Effector CD4-positive, alpha-beta T cell (primary cell): ENCODE results near the gene BORCS6.

ENCODE experiments used
- DNase-seq: peaks from one replicate; pipeline ENCODE4 v3.0.0-alpha.2; 2020

The BORCS6 gene

DNA sequence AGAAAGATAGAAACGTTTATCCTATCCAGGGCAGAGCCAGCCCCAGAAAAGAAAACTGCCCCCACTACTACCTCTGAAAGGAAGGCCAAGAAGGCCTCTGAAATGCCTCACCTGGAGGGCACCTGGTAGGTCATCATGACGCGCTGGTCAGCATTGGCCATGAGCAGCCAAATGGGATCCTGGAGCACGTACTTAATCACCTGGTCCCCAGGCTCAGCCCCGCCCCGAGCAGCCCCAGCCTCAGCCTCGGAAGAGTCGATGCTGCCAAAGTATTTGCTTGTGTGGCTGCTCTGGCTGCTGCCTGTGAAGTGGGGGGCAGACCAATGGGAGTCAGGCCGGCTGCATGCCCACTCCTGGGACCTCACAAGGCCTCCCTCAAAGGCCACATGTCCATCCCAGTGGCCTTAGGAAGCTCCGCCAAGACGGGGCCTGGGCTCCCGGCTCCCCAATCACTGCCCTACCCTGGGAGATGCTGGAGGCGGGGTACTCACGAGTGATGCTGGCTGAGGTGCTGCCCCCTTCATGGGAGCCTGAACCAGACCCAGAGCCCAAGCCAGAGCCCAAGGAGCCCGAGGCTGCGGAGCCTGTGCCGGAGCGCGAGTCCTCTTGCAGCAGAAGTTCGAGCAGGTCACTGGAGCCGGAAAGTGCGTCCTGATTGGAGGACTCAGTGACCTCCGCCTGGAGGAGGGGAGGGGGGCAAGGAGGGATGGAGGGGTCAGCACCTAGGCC is 47.7 kb downstream of the BORCS6 start:
- DNase-seq, result peak; percentile 6

DNA sequence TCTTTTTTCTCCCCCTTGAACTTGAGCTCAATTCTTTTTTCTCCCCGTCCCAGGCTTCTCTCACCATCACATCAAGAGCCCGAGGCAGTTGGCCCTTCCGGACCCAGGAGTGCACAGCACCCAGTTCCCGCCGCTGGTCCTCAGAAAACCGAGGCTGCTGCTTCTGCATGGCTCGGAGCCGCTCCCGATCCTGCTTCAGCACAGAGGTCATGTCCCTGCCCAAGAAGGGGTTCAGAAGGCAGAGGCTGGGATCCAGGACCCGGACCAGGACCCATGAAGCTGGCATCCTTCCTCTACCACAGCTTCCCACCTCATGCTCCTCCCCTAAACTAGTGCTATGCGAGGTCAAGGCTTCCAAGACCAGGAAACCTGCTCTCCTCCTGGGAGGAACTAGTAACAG is 48.2 kb downstream of the BORCS6 start:
- DNase-seq, result no peak

DNA sequence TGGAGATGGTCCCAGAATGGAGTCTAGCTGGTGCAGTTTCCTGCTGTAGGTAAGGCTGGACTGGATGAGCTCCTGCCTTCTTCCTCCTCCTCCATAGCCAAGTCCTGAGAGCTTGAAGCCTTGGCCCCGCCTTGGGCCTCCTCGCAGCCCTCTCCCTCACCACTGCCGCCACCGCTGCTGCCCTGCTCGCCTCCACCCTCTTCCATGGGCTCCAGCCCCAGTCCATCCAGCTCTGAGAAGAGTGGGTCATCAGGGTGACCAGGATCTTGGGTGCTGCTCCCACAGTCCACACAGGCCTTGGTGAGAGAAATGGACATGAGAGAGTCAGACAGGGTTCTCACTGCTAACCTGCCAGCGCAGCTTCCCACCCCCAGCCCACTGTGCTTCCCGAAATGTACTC is 48.9 kb downstream of the BORCS6 start:
- no peak for DNase-seq

DNA sequence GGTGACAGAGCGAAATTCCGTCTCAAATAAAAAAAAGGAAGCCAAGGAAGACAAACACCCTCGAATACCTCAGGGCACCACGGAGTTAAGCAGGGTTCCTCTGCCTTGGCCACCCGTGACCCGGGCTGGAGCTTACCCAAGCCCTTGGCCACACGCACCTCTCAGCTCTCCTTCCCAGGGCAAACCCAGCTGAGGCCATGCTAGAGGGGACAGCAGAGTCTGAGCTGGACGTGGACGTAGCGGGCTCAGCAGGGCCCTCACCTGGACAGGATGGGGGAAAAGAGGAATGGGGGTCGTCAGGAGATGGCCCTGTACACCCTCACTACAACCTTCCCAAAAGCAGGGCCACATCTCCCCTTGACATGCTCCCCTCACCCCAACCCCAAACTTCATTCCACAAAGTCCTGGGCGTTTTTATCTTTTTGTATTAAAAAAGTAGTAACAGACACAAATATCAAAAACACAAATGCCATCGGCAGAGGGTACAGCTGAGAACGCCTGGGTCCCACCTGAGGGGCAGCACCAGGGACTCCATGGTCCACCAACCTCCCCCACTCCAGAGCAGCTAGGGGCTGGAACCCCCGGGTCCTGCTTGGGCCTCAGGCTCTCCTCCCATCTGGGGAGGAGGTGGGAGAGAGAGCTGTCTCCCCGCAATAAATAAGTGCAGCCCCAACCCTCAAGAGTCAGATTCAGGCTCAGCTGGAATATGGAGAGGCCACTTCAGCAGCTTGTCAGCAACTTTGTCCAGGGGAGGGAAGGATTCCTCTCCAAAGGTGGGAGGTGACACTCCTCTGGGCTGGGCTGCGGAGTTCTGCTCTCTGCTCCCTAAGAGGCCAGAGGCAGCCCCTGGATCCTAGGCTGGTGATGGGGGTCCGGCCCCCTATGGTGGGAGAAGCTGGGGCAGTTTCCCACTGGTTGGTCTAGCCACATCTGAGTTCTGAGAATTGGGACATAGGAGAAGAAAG is 49.6 kb downstream of the BORCS6 start:
- peak; percentile 6 for DNase-seq

DNA sequence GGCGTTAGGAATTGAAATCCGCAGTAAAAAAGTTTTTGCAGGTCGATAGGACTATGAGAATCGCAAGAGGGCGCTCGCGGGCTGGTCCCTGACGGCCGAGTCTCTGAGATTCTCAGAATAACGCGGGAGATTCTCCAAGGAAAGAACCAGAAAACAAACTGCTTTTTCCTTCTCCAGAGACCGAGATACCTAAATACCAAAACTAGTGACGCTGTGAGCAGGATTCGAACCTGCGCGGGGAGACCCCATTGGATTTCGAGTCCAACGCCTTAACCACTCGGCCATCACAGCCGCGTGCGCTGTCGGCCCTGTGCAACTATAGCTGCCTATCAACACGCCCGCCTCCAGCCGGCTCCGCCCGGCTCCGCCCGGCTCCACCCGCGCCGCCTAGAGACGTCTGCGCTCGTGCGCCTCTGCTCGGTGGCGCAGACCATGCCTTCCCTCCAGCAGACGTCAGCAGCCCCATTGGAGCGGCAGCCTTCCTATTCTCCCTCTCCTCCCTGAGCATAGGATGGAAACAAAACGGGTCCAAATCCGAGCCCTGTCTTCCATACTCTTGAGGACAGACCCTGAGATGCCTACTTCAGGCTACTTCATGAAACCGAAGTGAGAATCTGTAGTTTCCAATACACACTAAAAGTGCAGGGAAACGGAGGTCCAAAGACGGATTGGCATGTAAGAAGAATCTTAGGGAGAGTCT is 51.2 kb downstream of the BORCS6 start:
- peak; percentile 87 for DNase-seq

DNA sequence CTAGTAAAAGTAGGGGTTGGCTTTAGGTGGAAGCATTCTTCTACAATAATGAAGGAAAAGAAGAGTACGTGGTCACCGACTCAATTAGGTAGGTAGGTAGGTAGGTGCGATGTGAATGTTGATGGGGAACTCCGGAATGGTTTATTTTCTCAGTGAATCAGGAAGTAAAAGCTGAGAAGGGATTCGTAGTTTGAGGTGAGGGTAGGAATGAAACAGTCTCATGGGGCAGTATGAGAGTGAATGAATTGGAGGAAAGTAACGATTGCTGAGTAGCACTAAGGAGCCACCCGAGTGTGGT is 51.7 kb downstream of the BORCS6 start:
- no peak for DNase-seq
